HEK293 (cell line): ENCODE measurements around the gene PREX1.

ENCODE experiments used
- CTCF ChIA-PET: fragments of 350-600 bp; formaldehyde crosslinking; extraction: SDS; loops from one replicate; lab custom pipeline; 2021; ENCODE audit warnings: antibody characterized with exemption; lab: Yijun Ruan, JAX
- POLR2A ChIA-PET: fragments of 300-600 bp; formaldehyde crosslinking; extraction: SDS; loops from one replicate; lab custom pipeline; 2020; ENCODE audit warnings: antibody characterized with exemption, inconsistent platforms; lab: Yijun Ruan, JAX
- H3K27ac ChIP-seq: fragments of 200-500 bp; sonication (Bioruptor generic); 2 replicates; pipeline ENCODE4 v1.5.1; 2014; ENCODE audit warnings: low read depth, low read length, control low read depth, inconsistent platforms; ENCODE audit errors: extremely low read depth
- H3K36me3 ChIP-seq, 2 experiments: fragments of 200-500 bp in 1 of 2; sonication (Bioruptor generic) in 1 of 2; 1 replicate in 1 of 2; 2 replicates in 1 of 2; pipeline ENCODE4 v1.5.1; 2014 to 2017; ENCODE audit warnings: inconsistent platforms in 2 of 2, low read length in 2 of 2; ENCODE audit not compliant: control insufficient read depth in 2 of 2, insufficient read depth in 1 of 2
- H3K4me1 ChIP-seq: fragments of 200-500 bp; sonication (Bioruptor generic); 2 replicates; pipeline ENCODE4 v1.5.1; 2014; ENCODE audit warnings: mild to moderate bottlenecking, low read length, inconsistent platforms; ENCODE audit not compliant: control insufficient read depth, insufficient read depth
- H3K4me3 ChIP-seq: 2 replicates; pipeline ENCODE4 v1.5.1; 2011; ENCODE audit warnings: low read depth, mild to moderate bottlenecking, control low read depth, low read length, moderate library complexity
- H3K9me3 ChIP-seq: fragments of 200-500 bp; sonication (Bioruptor generic); 2 replicates; pipeline ENCODE4 v1.5.1; 2014; ENCODE audit warnings: low read depth, low read length, inconsistent platforms; ENCODE audit not compliant: control insufficient read depth, insufficient read depth
- GFI1B ChIP-seq: fragments of 450-650 bp; formaldehyde crosslinking; IDR thresholded peaks from 2 replicates; pipeline ENCODE4 v1.5.1; 2016; ENCODE audit warnings: missing biosample characterization, missing genetic modification characterization
- GLI2 ChIP-seq: fragments of 450-650 bp; formaldehyde crosslinking; IDR thresholded peaks from 2 replicates; pipeline ENCODE4; 2017; ENCODE audit warnings: missing biosample characterization, missing genetic modification characterization, low read depth, borderline replicate concordance
- GLI4 ChIP-seq: fragments of 450-650 bp; formaldehyde crosslinking; IDR thresholded peaks from 2 replicates; pipeline ENCODE4 v1.5.1; 2016; ENCODE audit warnings: missing biosample characterization, missing genetic modification characterization
- MEIS1 ChIP-seq: sonication (generic); formaldehyde crosslinking; IDR thresholded peaks from 2 replicates; pipeline ENCODE4 v1.8.1; 2022; ENCODE audit warnings: missing genetic modification reagents, mild to moderate bottlenecking, borderline replicate concordance
- OVOL3 ChIP-seq: fragments of 450-650 bp; formaldehyde crosslinking; IDR thresholded peaks from 2 replicates; pipeline ENCODE4 v1.5.1; 2016; ENCODE audit warnings: missing biosample characterization, missing genetic modification characterization
- ZNF174 ChIP-seq: fragments of 450-650 bp; formaldehyde crosslinking; IDR thresholded peaks from 2 replicates; pipeline ENCODE4 v1.5.0; 2017; ENCODE audit warnings: missing biosample characterization, mild to moderate bottlenecking, missing genetic modification characterization
- ZNF175 ChIP-seq: fragments of 450-650 bp; formaldehyde crosslinking; IDR thresholded peaks from 2 replicates; pipeline ENCODE4 v1.5.1; 2016; ENCODE audit warnings: missing biosample characterization, missing genetic modification characterization
- ZNF311 ChIP-seq: fragments of 450-650 bp; formaldehyde crosslinking; IDR thresholded peaks from 2 replicates; pipeline ENCODE4 v1.5.1; 2017; ENCODE audit warnings: missing biosample characterization, missing genetic modification characterization, borderline replicate concordance
- ZNF558 ChIP-seq: fragments of 450-650 bp; formaldehyde crosslinking; IDR thresholded peaks from 2 replicates; pipeline ENCODE4 v1.5.1; 2016; ENCODE audit warnings: missing biosample characterization, missing genetic modification characterization
- ZNF560 ChIP-seq: fragments of 450-650 bp; formaldehyde crosslinking; IDR thresholded peaks from 2 replicates; pipeline ENCODE4 v1.5.1; 2017; ENCODE audit warnings: missing biosample characterization, missing genetic modification characterization, borderline replicate concordance
- ZNF624 ChIP-seq: fragments of 450-650 bp; formaldehyde crosslinking; IDR thresholded peaks from 2 replicates; pipeline ENCODE4 v1.5.1; 2017; ENCODE audit warnings: missing biosample characterization, missing genetic modification characterization
- ZNF626 ChIP-seq: fragments of 450-650 bp; sonication (Bioruptor Pico); formaldehyde crosslinking; IDR thresholded peaks from 2 replicates; pipeline ENCODE4 v1.5.1; 2018; ENCODE audit warnings: missing biosample characterization, missing genetic modification characterization, inconsistent platforms
- TF ChIP-seq, protein P1 (sequence below): fragments of 450-650 bp; formaldehyde crosslinking; IDR thresholded peaks from 2 replicates; pipeline ENCODE4 v1.5.1; 2016; ENCODE audit warnings: missing biosample characterization, missing genetic modification characterization, borderline replicate concordance
- TF ChIP-seq, protein P2 (sequence below): fragments of 450-650 bp; formaldehyde crosslinking; IDR thresholded peaks from 2 replicates; pipeline ENCODE4 v1.5.1; 2017; ENCODE audit warnings: missing biosample characterization, missing genetic modification characterization
- TF ChIP-seq, protein P3 (sequence below): fragments of 450-650 bp; formaldehyde crosslinking; IDR thresholded peaks from 2 replicates; pipeline ENCODE4 v1.5.1; 2017; ENCODE audit warnings: missing biosample characterization, mild to moderate bottlenecking, missing genetic modification characterization, moderate library complexity
- TF ChIP-seq, protein P4 (sequence below): fragments of 450-650 bp; formaldehyde crosslinking; IDR thresholded peaks from 2 replicates; pipeline ENCODE4 v1.5.1; 2016; ENCODE audit warnings: missing biosample characterization, missing genetic modification characterization
- TF ChIP-seq, protein P5 (sequence below): fragments of 450-650 bp; formaldehyde crosslinking; IDR thresholded peaks from 2 replicates; pipeline ENCODE4 v1.5.1; 2016; ENCODE audit warnings: missing biosample characterization, missing genetic modification characterization
- TF ChIP-seq, protein P6 (sequence below): fragments of 450-650 bp; formaldehyde crosslinking; IDR thresholded peaks from 2 replicates; pipeline ENCODE4 v1.5.1; 2016; ENCODE audit warnings: missing biosample characterization, missing genetic modification characterization

PREX1 gene

DNA sequence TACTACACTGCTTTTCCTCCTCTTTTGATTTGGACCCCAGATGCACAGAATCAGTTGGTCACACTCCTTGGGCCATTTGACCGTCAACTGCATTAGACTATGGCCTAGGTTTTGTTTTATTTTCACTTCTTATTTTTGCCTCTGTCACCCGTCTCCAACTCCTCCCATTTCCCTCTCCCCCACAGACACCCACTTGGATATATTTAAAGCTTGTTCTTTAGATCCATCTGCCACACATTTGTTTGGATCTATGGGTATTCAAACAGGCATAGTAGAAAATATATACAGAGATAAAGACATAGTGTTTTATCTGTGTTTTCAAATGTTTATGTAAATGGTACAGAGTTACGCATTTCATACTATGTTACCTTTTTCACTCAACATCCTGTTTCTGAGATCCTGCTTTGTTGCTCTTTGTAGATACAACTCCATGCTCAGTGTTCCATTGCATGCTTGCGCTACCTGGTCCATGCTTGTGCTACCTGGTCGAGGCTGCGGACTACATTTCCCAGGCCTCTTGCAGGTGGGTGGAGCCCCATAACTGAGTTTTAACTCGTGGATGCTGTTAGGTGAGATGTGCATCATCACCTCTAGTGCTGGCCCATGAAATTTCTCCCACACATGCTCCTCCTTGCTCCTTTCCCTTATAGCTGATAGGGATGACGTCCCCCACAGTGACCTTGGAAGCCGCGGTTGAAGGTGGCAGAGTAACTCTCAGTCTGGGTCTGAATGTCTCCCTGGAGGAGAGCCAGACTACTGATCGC, 11.5 kb upstream of the PREX1 start (continued):
- TF ChIP-seq, protein P1, sequence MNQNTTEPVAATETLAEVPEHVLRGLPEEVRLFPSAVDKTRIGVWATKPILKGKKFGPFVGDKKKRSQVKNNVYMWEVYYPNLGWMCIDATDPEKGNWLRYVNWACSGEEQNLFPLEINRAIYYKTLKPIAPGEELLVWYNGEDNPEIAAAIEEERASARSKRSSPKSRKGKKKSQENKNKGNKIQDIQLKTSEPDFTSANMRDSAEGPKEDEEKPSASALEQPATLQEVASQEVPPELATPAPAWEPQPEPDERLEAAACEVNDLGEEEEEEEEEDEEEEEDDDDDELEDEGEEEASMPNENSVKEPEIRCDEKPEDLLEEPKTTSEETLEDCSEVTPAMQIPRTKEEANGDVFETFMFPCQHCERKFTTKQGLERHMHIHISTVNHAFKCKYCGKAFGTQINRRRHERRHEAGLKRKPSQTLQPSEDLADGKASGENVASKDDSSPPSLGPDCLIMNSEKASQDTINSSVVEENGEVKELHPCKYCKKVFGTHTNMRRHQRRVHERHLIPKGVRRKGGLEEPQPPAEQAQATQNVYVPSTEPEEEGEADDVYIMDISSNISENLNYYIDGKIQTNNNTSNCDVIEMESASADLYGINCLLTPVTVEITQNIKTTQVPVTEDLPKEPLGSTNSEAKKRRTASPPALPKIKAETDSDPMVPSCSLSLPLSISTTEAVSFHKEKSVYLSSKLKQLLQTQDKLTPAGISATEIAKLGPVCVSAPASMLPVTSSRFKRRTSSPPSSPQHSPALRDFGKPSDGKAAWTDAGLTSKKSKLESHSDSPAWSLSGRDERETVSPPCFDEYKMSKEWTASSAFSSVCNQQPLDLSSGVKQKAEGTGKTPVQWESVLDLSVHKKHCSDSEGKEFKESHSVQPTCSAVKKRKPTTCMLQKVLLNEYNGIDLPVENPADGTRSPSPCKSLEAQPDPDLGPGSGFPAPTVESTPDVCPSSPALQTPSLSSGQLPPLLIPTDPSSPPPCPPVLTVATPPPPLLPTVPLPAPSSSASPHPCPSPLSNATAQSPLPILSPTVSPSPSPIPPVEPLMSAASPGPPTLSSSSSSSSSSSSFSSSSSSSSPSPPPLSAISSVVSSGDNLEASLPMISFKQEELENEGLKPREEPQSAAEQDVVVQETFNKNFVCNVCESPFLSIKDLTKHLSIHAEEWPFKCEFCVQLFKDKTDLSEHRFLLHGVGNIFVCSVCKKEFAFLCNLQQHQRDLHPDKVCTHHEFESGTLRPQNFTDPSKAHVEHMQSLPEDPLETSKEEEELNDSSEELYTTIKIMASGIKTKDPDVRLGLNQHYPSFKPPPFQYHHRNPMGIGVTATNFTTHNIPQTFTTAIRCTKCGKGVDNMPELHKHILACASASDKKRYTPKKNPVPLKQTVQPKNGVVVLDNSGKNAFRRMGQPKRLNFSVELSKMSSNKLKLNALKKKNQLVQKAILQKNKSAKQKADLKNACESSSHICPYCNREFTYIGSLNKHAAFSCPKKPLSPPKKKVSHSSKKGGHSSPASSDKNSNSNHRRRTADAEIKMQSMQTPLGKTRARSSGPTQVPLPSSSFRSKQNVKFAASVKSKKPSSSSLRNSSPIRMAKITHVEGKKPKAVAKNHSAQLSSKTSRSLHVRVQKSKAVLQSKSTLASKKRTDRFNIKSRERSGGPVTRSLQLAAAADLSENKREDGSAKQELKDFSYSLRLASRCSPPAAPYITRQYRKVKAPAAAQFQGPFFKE, result no peak
- TF ChIP-seq GFI1B (tag by site-specific recombination) (no peak), ZNF174 (tag by site-specific recombination) (no peak), ZNF311 (tag by site-specific recombination) (no peak)
- TF ChIP-seq, protein P2, sequence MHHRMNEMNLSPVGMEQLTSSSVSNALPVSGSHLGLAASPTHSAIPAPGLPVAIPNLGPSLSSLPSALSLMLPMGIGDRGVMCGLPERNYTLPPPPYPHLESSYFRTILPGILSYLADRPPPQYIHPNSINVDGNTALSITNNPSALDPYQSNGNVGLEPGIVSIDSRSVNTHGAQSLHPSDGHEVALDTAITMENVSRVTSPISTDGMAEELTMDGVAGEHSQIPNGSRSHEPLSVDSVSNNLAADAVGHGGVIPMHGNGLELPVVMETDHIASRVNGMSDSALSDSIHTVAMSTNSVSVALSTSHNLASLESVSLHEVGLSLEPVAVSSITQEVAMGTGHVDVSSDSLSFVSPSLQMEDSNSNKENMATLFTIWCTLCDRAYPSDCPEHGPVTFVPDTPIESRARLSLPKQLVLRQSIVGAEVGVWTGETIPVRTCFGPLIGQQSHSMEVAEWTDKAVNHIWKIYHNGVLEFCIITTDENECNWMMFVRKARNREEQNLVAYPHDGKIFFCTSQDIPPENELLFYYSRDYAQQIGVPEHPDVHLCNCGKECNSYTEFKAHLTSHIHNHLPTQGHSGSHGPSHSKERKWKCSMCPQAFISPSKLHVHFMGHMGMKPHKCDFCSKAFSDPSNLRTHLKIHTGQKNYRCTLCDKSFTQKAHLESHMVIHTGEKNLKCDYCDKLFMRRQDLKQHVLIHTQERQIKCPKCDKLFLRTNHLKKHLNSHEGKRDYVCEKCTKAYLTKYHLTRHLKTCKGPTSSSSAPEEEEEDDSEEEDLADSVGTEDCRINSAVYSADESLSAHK, result no peak
- TF ChIP-seq, protein P3, sequence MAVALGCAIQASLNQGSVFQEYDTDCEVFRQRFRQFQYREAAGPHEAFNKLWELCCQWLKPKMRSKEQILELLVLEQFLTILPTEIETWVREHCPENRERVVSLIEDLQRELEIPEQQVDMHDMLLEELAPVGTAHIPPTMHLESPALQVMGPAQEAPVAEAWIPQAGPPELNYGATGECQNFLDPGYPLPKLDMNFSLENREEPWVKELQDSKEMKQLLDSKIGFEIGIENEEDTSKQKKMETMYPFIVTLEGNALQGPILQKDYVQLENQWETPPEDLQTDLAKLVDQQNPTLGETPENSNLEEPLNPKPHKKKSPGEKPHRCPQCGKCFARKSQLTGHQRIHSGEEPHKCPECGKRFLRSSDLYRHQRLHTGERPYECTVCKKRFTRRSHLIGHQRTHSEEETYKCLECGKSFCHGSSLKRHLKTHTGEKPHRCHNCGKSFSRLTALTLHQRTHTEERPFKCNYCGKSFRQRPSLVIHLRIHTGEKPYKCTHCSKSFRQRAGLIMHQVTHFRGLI (tag by site-specific recombination), result no peak

DNA sequence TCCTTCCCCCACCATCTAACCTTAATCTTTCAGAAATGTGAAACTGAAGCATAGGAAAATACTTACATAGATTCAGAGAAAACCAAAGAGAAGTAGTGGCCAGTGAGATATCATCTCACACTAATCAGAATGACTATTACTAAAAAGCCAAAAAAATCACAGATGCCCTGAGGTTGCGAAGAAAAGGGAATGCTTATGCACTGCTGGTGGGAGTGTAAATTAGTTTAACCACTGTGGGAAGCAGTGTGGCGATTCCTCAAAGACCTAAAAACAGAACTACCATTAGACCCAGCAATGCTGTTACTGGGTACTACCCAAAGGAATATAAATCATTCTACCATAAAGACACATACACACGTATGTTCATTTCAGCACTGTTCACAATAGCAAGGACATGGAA, 9.2 kb upstream of the PREX1 start:
- no peak overlapping the region for H3K27ac ChIP-seq
- POLR2A ChIA-PET, result no interaction called here
- TF ChIP-seq ZNF626 (tag by site-specific recombination), result no peak
- TF ChIP-seq, protein P4, sequence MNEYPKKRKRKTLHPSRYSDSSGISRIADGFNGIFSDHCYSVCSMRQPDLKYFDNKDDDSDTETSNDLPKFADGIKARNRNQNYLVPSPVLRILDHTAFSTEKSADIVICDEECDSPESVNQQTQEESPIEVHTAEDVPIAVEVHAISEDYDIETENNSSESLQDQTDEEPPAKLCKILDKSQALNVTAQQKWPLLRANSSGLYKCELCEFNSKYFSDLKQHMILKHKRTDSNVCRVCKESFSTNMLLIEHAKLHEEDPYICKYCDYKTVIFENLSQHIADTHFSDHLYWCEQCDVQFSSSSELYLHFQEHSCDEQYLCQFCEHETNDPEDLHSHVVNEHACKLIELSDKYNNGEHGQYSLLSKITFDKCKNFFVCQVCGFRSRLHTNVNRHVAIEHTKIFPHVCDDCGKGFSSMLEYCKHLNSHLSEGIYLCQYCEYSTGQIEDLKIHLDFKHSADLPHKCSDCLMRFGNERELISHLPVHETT (tag by site-specific recombination), result no peak
- no peak for TF ChIP-seq GLI2 (tag by site-specific recombination)
- TF ChIP-seq ZNF175 (tag by site-specific recombination), result no peak
- no peak for TF ChIP-seq ZNF558
- TF ChIP-seq GLI4 (tag by site-specific recombination), result no peak
- TF ChIP-seq, protein P5, sequence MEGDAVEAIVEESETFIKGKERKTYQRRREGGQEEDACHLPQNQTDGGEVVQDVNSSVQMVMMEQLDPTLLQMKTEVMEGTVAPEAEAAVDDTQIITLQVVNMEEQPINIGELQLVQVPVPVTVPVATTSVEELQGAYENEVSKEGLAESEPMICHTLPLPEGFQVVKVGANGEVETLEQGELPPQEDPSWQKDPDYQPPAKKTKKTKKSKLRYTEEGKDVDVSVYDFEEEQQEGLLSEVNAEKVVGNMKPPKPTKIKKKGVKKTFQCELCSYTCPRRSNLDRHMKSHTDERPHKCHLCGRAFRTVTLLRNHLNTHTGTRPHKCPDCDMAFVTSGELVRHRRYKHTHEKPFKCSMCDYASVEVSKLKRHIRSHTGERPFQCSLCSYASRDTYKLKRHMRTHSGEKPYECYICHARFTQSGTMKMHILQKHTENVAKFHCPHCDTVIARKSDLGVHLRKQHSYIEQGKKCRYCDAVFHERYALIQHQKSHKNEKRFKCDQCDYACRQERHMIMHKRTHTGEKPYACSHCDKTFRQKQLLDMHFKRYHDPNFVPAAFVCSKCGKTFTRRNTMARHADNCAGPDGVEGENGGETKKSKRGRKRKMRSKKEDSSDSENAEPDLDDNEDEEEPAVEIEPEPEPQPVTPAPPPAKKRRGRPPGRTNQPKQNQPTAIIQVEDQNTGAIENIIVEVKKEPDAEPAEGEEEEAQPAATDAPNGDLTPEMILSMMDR (tag by site-specific recombination), result no peak
- no peak for TF ChIP-seq MEIS1 (CRISPR knock-in tag)
- TF ChIP-seq ZNF560 (tag by site-specific recombination), result no peak
- TF ChIP-seq, protein P6, sequence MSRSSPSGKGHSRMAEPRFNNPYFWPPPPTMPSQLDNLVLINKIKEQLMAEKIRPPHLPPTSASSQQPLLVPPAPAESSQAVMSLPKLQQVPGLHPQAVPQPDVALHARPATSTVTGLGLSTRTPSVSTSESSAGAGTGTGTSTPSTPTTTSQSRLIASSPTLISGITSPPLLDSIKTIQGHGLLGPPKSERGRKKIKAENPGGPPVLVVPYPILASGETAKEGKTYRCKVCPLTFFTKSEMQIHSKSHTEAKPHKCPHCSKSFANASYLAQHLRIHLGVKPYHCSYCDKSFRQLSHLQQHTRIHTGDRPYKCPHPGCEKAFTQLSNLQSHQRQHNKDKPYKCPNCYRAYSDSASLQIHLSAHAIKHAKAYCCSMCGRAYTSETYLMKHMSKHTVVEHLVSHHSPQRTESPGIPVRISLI (tag by site-specific recombination), result no peak
- no peak for TF ChIP-seq ZNF624 (tag by site-specific recombination)
- no peak for TF ChIP-seq OVOL3 (tag by site-specific recombination)
- H3K4me3 ChIP-seq, result no peak overlapping the region
- H3K36me3 ChIP-seq, result no peaks in the 10 kb centered on the region
- no peaks in the 10 kb centered on the region for H3K4me1 ChIP-seq
- CTCF ChIA-PET, result no interaction called here
- H3K9me3 ChIP-seq, result no peaks in the 10 kb centered on the region
